RWPE2 (cell line): ENCODE measurements around the gene SCAMP2.

Experiments used
- ATAC-seq: fragments of 200-7000 bp; cut with Tn5 transposase; 3 replicates; pipeline ENCODE4 v1.9.1; 2021; ENCODE audit warnings: low read depth
- DNase-seq: peaks from one replicate; pipeline ENCODE4 v3.0.0-alpha.2; 2020; ENCODE audit warnings: low spot score
- H3K27ac ChIP-seq: fragments of 450-650 bp; 2 replicates; pipeline ENCODE4 v1.5.1; 2017; ENCODE audit warnings: mild to moderate bottlenecking; ENCODE audit not compliant: poor library complexity, severe bottlenecking
- H3K27me3 ChIP-seq: fragments of 250-450 bp; sonication (Bioruptor Pico); 2 replicates; pipeline ENCODE4 v1.5.1; 2021; ENCODE audit warnings: mild to moderate bottlenecking, moderate library complexity; ENCODE audit not compliant: insufficient read depth, poor library complexity, severe bottlenecking
- H3K36me3 ChIP-seq: fragments of 250-450 bp; sonication (Bioruptor Pico); 2 replicates; pipeline ENCODE4 v1.5.1; 2020; ENCODE audit warnings: low read depth, mild to moderate bottlenecking, moderate library complexity
- H3K4me1 ChIP-seq: fragments of 250-450 bp; sonication (Bioruptor Pico); 2 replicates; pipeline ENCODE4 v1.5.1; 2021; ENCODE audit warnings: mild to moderate bottlenecking, moderate library complexity; ENCODE audit not compliant: insufficient read depth, poor library complexity, severe bottlenecking
- H3K4me3 ChIP-seq: fragments of 250-450 bp; sonication (Bioruptor Pico); 2 replicates; pipeline ENCODE4 v1.5.1; 2021; ENCODE audit warnings: mild to moderate bottlenecking, moderate library complexity; ENCODE audit not compliant: severe bottlenecking
- H3K9me3 ChIP-seq: fragments of 250-450 bp; sonication (Bioruptor Pico); 2 replicates; pipeline ENCODE4 v1.5.1; 2021; ENCODE audit warnings: mild to moderate bottlenecking, moderate library complexity; ENCODE audit not compliant: severe bottlenecking
- CTCF ChIP-seq: fragments of 450-650 bp; IDR thresholded peaks from one replicate; pipeline ENCODE4 v1.5.1; 2017; ENCODE audit warnings: mild to moderate bottlenecking, moderate library complexity; ENCODE audit not compliant: poor library complexity, severe bottlenecking

The SCAMP2 gene

GRCh38 chr15:74845208-74845568 is 28.0 kb downstream of the SCAMP2 start:
- no peak overlapping the region for H3K27ac ChIP-seq
- H3K27me3 ChIP-seq = no peaks in the 10 kb centered on the region
- no peak for ATAC-seq
- no peak overlapping the region for H3K4me3 ChIP-seq
- H3K36me3 ChIP-seq = peaks cover 25% of the 10 kb centered on the region
- H3K4me1 ChIP-seq = peaks cover 4% of the 10 kb centered on the region
- H3K9me3 ChIP-seq = no peaks in the 10 kb centered on the region
- TF ChIP-seq CTCF = no peak
- DNase-seq = peak; percentile 67

GRCh38 chr15:74844319-74845207 is 28.6 kb downstream of the SCAMP2 start:
- no peak overlapping the region for H3K27ac ChIP-seq
- TF ChIP-seq CTCF = no peak

GRCh38 chr15:74843891-74844299 is 29.3 kb downstream of the SCAMP2 start:
- peak; percentile 67 for DNase-seq
- H3K4me1 ChIP-seq = peaks cover 4% of the 10 kb centered on the region
- H3K4me3 ChIP-seq = no peak overlapping the region

More at GRCh38 chr15:74844319-74845207, 28.6 kb downstream of the SCAMP2 start:
- DNase-seq (peak; percentile 64), ATAC-seq (no peak)
- Histone ChIP-seq H3K4me3 (no peak overlapping the region), H3K36me3 (peaks cover 19% of the 10 kb centered on the region), H3K9me3 (no peaks in the 10 kb centered on the region), H3K27me3 (no peaks in the 10 kb centered on the region), H3K4me1 (peaks cover 4% of the 10 kb centered on the region)

GRCh38 chr15:74843445-74843828 is 29.7 kb downstream of the SCAMP2 start:
- no peak for DNase-seq
- Histone ChIP-seq H3K27ac (peak overlapping the region; percentile 43), H3K27me3 (no peaks in the 10 kb centered on the region), H3K4me3 (peak overlapping the region; percentile 89), H3K4me1 (peaks cover 4% of the 10 kb centered on the region), H3K9me3 (no peaks in the 10 kb centered on the region), H3K36me3 (peaks cover 7% of the 10 kb centered on the region)
- ATAC-seq = no peak
- TF ChIP-seq CTCF = no peak

More at GRCh38 chr15:74843891-74844299, 29.3 kb downstream of the SCAMP2 start:
- no peak for TF ChIP-seq CTCF
- peak overlapping the region; percentile 43 for H3K27ac ChIP-seq
- no peak for ATAC-seq
- peaks cover 12% of the 10 kb centered on the region for H3K36me3 ChIP-seq
- no peaks in the 10 kb centered on the region for H3K27me3 ChIP-seq
- H3K9me3 ChIP-seq = no peaks in the 10 kb centered on the region
